ENCODE results near the gene CMSS1. TPM values are rescaled to one million over a fixed set of nuclear protein-coding genes. Genes with fewer than 3 reads are reported as not detected.
A peak's percentile ranks its signal among the peaks of the same experiment; 100 is the strongest.

The CMSS1 gene
- total RNA-seq, 1 donor from 2014 or later, result 9.2 TPM

GRCh38 chr3:99875929-99876841 is 58.5 kb downstream of the CMSS1 start:
- Histone ChIP-seq H3K27ac (peak overlapping the region; percentile 97 to 98), H3K9me3 (no peaks in the 10 kb centered on the region), H3K36me3 (peaks cover 16 to 24% of the 10 kb centered on the region in 2 donors), H3K27me3 (no peaks in the 10 kb centered on the region), H3K4me3 (peak overlapping the region; percentile 85 to 90), H3K4me1 (peaks cover 0 to 17% of the 10 kb centered on the region in 2 donors)
- DNase-seq (ENCODE audit: low spot score in 2 of 2), result peak; percentile 39 to 91
- intact Hi-C loops (cut with DNase I), result loop anchor here (5.0 to 10.0 kb wide), 3 partner anchors 51 to 379 kb away; no protein-coding TSS in a partner anchor
- TF ChIP-seq, protein P1, sequence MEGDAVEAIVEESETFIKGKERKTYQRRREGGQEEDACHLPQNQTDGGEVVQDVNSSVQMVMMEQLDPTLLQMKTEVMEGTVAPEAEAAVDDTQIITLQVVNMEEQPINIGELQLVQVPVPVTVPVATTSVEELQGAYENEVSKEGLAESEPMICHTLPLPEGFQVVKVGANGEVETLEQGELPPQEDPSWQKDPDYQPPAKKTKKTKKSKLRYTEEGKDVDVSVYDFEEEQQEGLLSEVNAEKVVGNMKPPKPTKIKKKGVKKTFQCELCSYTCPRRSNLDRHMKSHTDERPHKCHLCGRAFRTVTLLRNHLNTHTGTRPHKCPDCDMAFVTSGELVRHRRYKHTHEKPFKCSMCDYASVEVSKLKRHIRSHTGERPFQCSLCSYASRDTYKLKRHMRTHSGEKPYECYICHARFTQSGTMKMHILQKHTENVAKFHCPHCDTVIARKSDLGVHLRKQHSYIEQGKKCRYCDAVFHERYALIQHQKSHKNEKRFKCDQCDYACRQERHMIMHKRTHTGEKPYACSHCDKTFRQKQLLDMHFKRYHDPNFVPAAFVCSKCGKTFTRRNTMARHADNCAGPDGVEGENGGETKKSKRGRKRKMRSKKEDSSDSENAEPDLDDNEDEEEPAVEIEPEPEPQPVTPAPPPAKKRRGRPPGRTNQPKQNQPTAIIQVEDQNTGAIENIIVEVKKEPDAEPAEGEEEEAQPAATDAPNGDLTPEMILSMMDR (IDR thresholded peaks at IDR 0.05), result no peak

DNA sequence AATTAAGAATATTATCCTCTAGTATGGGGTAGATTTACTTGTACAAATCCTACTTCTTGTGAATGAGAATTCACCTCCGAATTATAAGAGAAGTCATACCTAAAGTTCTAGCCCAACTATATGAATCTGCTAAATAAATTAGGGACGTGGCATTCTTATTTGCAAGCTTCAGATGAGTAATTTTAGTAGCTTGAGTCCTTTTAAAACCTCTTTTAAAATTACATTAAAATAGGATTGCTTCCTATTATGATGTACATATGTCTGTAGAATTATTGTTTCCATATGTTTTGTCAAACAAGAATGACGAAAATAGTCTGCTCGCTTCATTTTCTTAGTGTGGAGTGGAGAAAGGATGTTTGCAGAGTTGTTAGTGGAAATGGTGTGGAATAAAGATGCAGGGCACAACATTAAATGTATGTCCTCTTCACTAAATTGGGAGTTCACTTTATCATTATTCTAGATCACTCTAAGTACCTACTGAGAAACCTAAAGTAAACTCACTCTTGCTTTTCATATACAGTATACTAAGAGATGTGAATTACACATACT is 59.4 kb downstream of the CMSS1 start:
- H3K36me3 ChIP-seq, result peaks cover 10 to 19% of the 10 kb centered on the region in 2 donors
- H3K4me3 ChIP-seq, result peak overlapping the region; percentile 85 to 90
- TF ChIP-seq, protein P1 (IDR thresholded peaks at IDR 0.05), result no peak
- H3K4me1 ChIP-seq, result peaks cover 0 to 22% of the 10 kb centered on the region in 2 donors
- DNase-seq (ENCODE audit: low spot score in 2 of 2), result no peak
- intact Hi-C loops (cut with DNase I), result loop anchor here (5.0 to 10.0 kb wide), 3 partner anchors 50 to 378 kb away; no protein-coding TSS in a partner anchor
- H3K9me3 ChIP-seq, result no peaks in the 10 kb centered on the region
- no peaks in the 10 kb centered on the region for H3K27me3 ChIP-seq
- peak overlapping the region; percentile 97 to 98 for H3K27ac ChIP-seq

- Histone ChIP-seq H3K4me1 (peaks cover 0 to 22% of the 10 kb centered on the region in 2 donors), H3K9me3 (no peaks in the 10 kb centered on the region), H3K36me3 (peaks cover 1 to 12% of the 10 kb centered on the region in 2 donors), H3K27ac (peak overlapping the region; percentile 97 to 98), H3K27me3 (no peaks in the 10 kb centered on the region), H3K4me3 (peak overlapping the region in 1 of 2 donors; percentile 90)
- TF ChIP-seq, protein P1 (IDR thresholded peaks at IDR 0.05), result no peak
- peak in 1 of 2 donors; percentile 76 for DNase-seq (ENCODE audit: low spot score in 2 of 2)
- intact Hi-C loops (cut with DNase I), result loop anchor here (5.0 to 10.0 kb wide), 3 partner anchors 49 to 377 kb away; no protein-coding TSS in a partner anchor
These were observed 60.3 kb downstream of the CMSS1 start for GRCh38 chr3:99878005-99878404.

GRCh38 chr3:99879275-99879674 is 61.6 kb downstream of the CMSS1 start:
- Histone ChIP-seq H3K27me3 (no peaks in the 10 kb centered on the region), H3K4me1 (peaks cover 0 to 26% of the 10 kb centered on the region in 2 donors), H3K27ac (peak overlapping the region; percentile 97 to 98), H3K9me3 (no peaks in the 10 kb centered on the region), H3K36me3 (no peaks in the 10 kb centered on the region), H3K4me3 (no peak overlapping the region)
- intact Hi-C loops (cut with DNase I), result loop anchor here (5.0 to 10.0 kb wide), 3 partner anchors 48 to 376 kb away; no protein-coding TSS in a partner anchor
- TF ChIP-seq, protein P1 (IDR thresholded peaks at IDR 0.05), result no peak
- DNase-seq (ENCODE audit: low spot score in 2 of 2), result no peak

- H3K9me3 ChIP-seq, result no peaks in the 10 kb centered on the region
- TF ChIP-seq, protein P1 (IDR thresholded peaks at IDR 0.05), result no peak
- H3K4me1 ChIP-seq, result peaks cover 0 to 30% of the 10 kb centered on the region in 2 donors
- intact Hi-C loops (cut with DNase I), result no loop called here
- no peaks in the 10 kb centered on the region for H3K27me3 ChIP-seq
- H3K27ac ChIP-seq, result peak overlapping the region; percentile 74 to 75
- no peak for DNase-seq (ENCODE audit: low spot score in 2 of 2)
- H3K36me3 ChIP-seq, result no peaks in the 10 kb centered on the region
- no peak overlapping the region for H3K4me3 ChIP-seq
These were observed 63.5 kb downstream of the CMSS1 start for GRCh38 chr3:99881121-99881524.

Data from ascending aorta (tissue), 2 donors.